Stimulated activated CD4-positive, alpha-beta T cell treated with anti-CD3 and anti-CD28 coated beads, Interleukin-4, amount 100 ng/mL, for 24 hours (primary cell): ENCODE measurements around the gene SRCIN1.

ENCODE experiments used
- DNase-seq: peaks from one replicate; pipeline ENCODE4 v3.0.0-alpha.2; 2020

Gene SRCIN1

DNA sequence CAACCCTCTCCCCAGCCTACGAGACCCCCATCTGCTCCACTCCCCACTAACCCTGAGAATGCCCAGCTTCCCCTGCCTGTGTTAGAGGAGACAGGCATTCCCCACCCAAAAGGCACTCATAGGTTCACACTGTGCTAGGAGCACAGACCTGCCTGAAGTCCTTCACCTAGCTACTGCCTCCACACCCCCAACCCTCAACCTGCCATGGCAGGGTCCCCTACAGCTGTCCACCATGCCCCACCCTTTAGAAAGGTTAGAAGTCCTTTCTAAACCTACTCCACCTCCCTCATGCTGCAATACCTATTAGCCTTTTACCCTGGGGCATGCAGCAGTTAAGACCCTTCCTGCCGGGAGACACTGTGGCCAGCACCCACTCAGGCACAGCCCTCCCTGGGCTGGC is 9.1 kb downstream of the SRCIN1 start:
- DNase-seq, result no peak

- no peak for DNase-seq
Measured at GRCh38 chr17:38595892-38596291, 9.9 kb downstream of the SRCIN1 start.

DNA sequence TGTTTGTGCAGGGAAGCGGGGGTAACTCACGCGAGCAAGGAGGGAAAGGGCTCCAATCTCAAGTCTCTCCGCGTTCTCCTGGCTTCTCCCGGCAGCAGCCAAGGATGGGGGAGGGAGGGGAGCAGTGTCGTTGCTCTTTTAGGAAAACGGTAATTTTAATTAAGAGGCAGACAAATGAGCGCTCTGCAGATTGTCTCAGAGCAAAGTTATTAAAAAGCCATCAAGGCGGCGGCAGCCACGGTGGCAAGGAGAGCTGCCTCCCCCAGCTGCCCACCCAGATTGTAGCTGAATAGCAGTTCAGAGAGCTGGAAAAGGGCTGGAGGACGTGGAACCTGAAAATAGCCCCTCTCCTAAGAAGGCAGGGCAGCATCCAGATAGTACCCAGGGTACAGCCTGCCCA is 11.6 kb downstream of the SRCIN1 start:
- no peak for DNase-seq

- no peak for DNase-seq
Measured at GRCh38 chr17:38592487-38592886, 13.3 kb downstream of the SRCIN1 start.

- no peak for DNase-seq
Measured at GRCh38 chr17:38591759-38592241, 14.0 kb downstream of the SRCIN1 start.

GRCh38 chr17:38590988-38591758 is 14.6 kb downstream of the SRCIN1 start:
- no peak for DNase-seq

DNA sequence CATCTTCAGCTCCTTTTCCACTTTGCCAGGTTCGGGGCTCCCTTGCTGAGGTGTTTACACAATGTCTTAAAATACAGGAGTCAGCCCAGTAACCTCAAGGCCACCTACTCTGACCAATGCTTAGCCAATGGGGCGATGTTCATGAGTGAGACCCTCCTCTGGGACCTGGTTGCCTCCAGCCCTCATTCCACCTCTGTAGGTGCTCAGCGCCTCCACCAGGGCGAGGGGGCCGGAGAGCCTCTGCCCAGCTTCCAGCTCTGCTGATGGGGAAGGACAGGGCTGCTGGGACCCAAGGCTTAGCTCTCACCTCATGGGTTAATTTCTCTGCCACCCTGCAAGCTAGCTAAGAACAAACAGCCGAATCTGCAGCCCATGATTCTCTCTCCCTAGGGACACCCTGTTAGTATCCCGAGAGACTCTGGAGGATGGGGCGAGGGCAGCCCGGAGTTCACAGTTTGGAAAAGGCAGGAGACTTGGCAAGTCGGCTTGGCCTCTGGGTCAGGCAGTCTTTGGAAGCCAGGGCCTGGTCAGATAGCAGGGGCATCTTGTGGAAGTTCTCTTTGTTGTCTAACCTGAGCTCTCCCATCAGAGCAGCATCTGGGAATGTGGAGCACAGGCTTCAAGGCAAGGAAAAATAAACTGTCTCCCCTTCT is 16.2 kb downstream of the SRCIN1 start:
- no peak for DNase-seq

GRCh38 chr17:38588788-38589174 is 17.0 kb downstream of the SRCIN1 start:
- DNase-seq, result no peak

DNA sequence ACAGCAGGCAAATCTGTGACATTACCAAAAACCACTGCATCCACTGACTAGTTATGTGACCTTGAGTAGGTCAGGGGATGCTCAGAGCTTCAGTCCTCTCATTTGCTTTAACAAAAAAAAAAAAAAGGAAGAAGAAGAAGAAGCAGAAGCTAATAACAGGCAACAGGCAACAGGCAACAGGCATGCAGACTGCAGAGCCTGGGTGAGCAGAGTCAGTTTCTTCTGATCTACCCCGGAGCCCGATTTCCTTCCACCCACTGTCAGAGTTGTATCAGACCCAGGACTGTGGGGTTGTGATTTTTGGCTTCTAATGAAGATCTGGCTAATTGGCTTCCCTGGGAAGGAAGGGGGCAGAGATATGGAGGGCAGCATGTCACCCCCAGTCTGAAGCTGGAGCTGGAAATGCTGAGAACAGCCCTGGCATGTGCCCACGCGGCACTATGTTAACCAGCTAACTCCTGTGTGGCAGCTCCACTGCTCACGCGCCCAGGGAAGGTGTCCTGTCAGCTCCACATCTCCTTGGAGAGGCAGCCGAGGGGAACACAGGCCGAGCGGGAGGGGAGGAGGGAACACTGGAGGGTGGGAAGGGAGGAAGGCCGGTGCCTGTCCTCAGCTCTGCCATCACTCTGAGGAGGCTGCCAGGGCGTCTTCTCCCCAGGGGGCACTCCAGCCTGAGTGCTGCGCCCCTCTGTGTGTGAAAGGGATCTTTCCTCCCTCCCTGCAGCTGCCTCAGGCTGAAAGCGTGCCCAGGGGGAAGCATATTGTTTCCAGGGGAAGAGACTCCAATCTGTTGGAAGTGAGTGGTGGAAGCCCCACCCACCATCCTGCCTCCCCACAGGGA is 17.6 kb downstream of the SRCIN1 start:
- no peak for DNase-seq

DNA sequence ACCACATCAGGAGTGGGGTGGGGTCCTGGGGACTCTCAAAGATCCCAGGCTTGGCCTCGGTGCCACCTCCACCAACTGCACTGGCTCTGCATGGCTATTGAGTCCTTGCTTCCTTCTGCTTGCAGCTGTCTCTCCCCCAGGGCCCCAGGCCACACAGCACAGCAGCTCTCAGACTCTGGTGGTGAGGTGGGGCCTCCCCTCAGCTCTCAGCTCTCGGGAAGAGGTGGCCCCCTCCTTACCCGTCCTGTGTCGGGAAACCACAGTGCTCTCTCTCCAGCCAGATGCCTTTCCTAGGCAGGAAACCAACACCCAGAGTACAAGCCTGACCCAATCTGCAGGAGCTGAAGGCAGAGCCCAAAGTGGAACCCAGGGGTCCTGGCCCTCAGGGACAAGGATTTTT is 18.5 kb downstream of the SRCIN1 start:
- no peak for DNase-seq

GRCh38 chr17:38586788-38587187 is 19.0 kb downstream of the SRCIN1 start:
- no peak for DNase-seq

DNA sequence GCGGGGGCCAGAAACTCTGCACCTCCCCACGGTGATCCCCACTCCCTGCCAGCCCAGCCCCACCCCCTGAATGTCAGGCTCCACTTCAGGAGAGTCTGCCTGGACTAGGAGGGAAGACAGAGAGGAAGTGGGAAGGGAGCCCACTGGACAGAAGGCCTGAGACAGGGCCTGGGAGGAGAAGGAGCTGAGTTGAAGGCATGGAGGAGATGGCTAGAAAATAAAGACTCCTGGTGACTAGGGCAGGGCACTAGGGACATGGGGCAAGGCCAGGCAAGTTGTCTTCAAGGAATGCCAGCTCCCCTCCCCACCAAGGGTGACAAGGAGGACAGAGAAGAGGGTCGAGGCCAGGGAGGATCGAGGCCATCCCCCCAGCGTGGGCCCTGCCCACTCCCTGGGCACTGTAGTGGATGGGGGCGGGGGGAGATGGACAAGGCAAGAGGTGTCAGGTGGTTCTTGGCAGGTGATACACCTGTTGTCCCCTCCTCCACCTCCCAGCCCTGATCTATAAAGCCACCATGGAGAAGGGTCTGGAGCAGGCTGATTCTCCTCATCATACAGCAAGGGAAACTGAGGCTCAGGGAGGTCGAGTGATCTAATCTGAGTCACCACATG is 19.7 kb downstream of the SRCIN1 start:
- no peak for DNase-seq

GRCh38 chr17:38585056-38585917 is 20.5 kb downstream of the SRCIN1 start:
- DNase-seq, result no peak

DNA sequence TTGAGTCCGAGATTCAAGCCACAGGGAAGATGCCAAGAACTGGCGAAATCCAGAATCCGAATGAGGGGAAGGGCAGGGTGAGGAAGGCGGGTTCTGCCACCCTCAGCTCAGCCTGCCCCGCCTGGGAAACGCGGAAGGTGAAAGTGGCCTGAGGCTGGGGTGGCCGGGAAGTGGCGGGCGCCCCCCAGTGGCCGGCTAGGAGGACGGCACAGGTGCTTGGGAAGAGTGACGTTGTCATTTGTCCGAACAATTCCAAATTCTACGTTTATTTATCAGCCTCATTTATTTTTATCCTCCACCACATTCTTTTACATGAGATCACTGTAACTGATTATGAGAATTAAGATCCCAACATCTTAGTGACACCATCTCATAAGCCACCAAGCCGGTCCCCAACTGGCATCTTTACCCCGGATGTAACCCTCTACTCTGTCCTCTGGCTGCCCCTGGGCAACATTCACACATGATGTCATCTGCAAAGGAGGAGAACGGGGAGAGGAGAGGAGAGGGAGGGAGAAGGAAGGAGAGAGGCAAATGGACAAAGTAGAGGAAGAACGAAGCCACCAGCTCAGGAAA is 21.3 kb downstream of the SRCIN1 start:
- peak; percentile 66 for DNase-seq

GRCh38 chr17:38583828-38584349 is 21.9 kb downstream of the SRCIN1 start:
- DNase-seq, result no peak

DNA sequence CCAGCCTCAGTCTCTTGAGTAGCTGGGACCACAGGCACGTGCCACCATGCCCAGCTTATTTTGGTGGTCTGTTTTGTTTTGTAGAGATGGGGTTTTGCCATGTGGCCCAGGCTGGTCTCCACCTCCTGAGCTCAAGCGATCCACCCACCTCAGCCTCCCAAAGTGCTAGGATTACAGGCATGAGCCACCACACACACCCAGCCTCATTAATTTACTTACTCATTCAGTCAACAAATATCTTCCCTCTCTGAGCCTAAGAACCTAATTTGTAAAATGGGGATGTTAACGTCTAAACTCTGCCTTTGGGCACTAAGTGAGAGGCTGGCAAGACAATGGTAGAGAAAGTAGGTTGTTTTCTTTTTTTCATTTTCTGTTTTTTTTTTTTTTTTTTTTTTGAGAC is 22.6 kb downstream of the SRCIN1 start:
- no peak for DNase-seq

DNA sequence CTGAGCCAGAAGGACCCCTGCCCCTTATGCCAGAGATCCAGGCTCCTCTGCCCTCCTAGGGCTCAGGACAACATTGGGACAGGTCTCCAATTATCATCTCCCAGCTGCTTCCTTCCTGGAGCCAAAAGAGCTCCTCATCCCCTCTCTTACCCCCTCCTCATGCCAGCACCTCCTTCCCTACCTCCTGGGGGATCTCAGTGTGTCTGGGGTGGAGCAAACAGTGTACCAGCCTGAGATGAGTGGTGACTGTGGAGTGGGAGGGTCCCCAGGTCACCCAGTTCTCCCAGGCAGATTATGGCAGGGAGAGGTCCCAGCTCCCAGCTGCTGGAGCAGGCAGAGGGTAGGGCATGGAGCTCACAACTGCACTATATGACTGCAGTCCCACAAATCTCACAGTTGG is 23.7 kb downstream of the SRCIN1 start:
- DNase-seq, result no peak

- DNase-seq, result peak; percentile 23
Measured at GRCh38 chr17:38579934-38580333, 25.8 kb downstream of the SRCIN1 start.

- DNase-seq, result no peak
Measured at GRCh38 chr17:38579083-38579480, 26.7 kb downstream of the SRCIN1 start.

GRCh38 chr17:38578229-38579082 is 27.3 kb downstream of the SRCIN1 start:
- DNase-seq, result no peak
